Gastrocnemius medialis (tissue), 4 donors: ENCODE results near the gene CCDC85C. TPM values are rescaled to one million over a fixed set of nuclear protein-coding genes. Genes with fewer than 3 reads are reported as not detected.

ENCODE experiments used
- ATAC-seq, 2 donors: fragments of 150-250 bp; one replicate each; pipeline ENCODE4 v1.9.1; 2016
- DNase-seq, 2 donors: peaks; one replicate each; pipeline ENCODE4 v3.0.0-alpha.2; 2019
- H3K27ac ChIP-seq, 4 donors: fragments of 200-600 bp; sonication (generic); 1 replicate in 1 of 4; 2 replicates in 3 of 4; pipeline ENCODE4 v1.5.1; 2016 to 2018; ENCODE audit warnings: mild to moderate bottlenecking in 2 of 4, moderate library complexity in 1 of 4
- H3K27me3 ChIP-seq, 3 donors: fragments of 200-600 bp; sonication (generic) in 2 of 3; 1 replicate in 1 of 3; 2 replicates in 2 of 3; pipeline versions ENCODE4 v1.5.1 to v1.6.0; 2016 to 2019; ENCODE audit warnings: mild to moderate bottlenecking in 1 of 3, moderate library complexity in 1 of 3
- H3K36me3 ChIP-seq, 2 donors: fragments of 200-600 bp; sonication (generic) in 1 of 2; one replicate each; pipeline ENCODE4 v1.5.1; 2017 to 2018
- H3K4me1 ChIP-seq, 2 donors: fragments of 200-600 bp; sonication (generic) in 1 of 2; one replicate each; pipeline ENCODE4 v1.5.1; 2016 to 2017; ENCODE audit warnings: mild to moderate bottlenecking in 2 of 2
- H3K4me3 ChIP-seq, 4 donors: fragments of 200-600 bp; sonication (generic) in 3 of 4; 1 replicate in 1 of 4; 2 replicates in 3 of 4; pipeline ENCODE4 v1.5.1; 2016 to 2019; ENCODE audit warnings: mild to moderate bottlenecking in 2 of 4
- H3K9me3 ChIP-seq, 3 donors: fragments of 200-600 bp; sonication (generic) in 2 of 3; 1 replicate in 1 of 3; 2 replicates in 2 of 3; pipeline ENCODE4 v1.5.1; 2016 to 2019
- CTCF ChIP-seq, 5 experiments: fragments of 450-650 bp in 3 of 5; fragments of 200-600 bp in 2 of 5; sonication (generic) in 2 of 5; IDR thresholded peaks in 4 of 5; conservative IDR thresholded peaks in 1 of 5; 1 replicate in 4 of 5; 2 replicates in 1 of 5; pipeline ENCODE4 v1.5.1; 2016 to 2019; ENCODE audit warnings: antibody characterized with exemption in 5 of 5, mild to moderate bottlenecking in 3 of 5, moderate library complexity in 3 of 5
- POLR2A ChIP-seq, 2 donors: fragments of 450-650 bp; IDR thresholded peaks; one replicate each; pipeline ENCODE4 v1.6.1; 2017; ENCODE audit warnings: antibody characterized with exemption in 2 of 2, mild to moderate bottlenecking in 2 of 2, moderate library complexity in 2 of 2
- in situ Hi-C, 4 donors: fragments of 200-750 bp; cut with MboI; loops; one replicate each; pipeline versions ENCODE4 v1.15.0 to v1.8.0; 2017; ENCODE audit warnings: low sequenced_read_pairs in 4 of 4
- intact Hi-C: fragments of 100-400 bp; cut with DNase I; formaldehyde crosslinking; loops from one replicate; pipeline ENCODE4 v1.15.1; 2023; ENCODE audit warnings: low total_unique reads
- total RNA-seq, 4 donors: library from RNA; depleted of rRNA; stranded (reverse); fragments of >200 nt; gene quantifications; one replicate each; pipeline versions ENCODE4 v1.1.0 to v1.2.3, GENCODE V29; 2016

The CCDC85C gene
- total RNA-seq, 4 donors from 2014 or later, result 7.9 to 32.8 (median 15.4) TPM

- Histone ChIP-seq H3K27me3 (no peaks in the 10 kb centered on the region), H3K27ac (no peak overlapping the region), H3K9me3 (no peaks in the 10 kb centered on the region), H3K36me3 (peaks cover 0 to 62% of the 10 kb centered on the region in 2 donors), H3K4me1 (peaks cover 12% of the 10 kb centered on the region in 2 donors), H3K4me3 (no peak overlapping the region)
- DNase-seq, result no peak
- in situ Hi-C loops (no loop called here), intact Hi-C loops (no loop called here)
- no peak for TF ChIP-seq CTCF (IDR thresholded peaks at IDR 0.05 in 4 of 5, conservative IDR thresholded peaks at IDR 0.05 in 1 of 5)
- TF ChIP-seq POLR2A (IDR thresholded peaks at IDR 0.05), result no peak
- ATAC-seq, result no peak
These were observed 142.5 kb downstream of the CCDC85C start for GRCh38 chr14:99461411-99462085.

DNA sequence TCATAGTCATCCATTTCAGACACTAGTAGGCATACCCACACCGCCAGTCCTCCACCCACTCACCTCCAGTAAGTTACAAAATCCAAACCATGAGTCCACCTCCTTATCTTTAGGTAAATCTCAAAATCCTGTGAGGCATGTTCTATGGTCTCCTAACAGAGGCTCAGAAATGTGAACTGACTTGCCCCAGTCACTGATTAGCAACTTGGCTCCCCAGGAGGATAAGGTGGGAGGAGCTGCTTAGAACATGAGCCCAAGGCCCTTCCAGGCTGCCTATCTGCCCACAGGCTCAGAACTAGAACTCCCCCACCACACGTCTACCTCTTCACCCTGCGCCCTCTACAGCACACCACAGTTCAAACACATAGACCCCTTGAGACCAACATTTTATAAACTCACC lies 143.2 kb downstream of the CCDC85C start:
- ATAC-seq, result no peak

GRCh38 chr14:99459481-99460100 lies 144.4 kb downstream of the CCDC85C start:
- no peak overlapping the region for H3K27ac ChIP-seq
- intact Hi-C loops (no loop called here), in situ Hi-C loops (no loop called here)
- H3K4me3 ChIP-seq, result no peak overlapping the region
- H3K9me3 ChIP-seq, result no peaks in the 10 kb centered on the region
- ATAC-seq, result no peak
- no peak for DNase-seq
- H3K36me3 ChIP-seq, result peaks cover 0 to 64% of the 10 kb centered on the region in 2 donors
- TF ChIP-seq POLR2A (IDR thresholded peaks at IDR 0.05) (no peak), CTCF (IDR thresholded peaks at IDR 0.05 in 4 of 5, conservative IDR thresholded peaks at IDR 0.05 in 1 of 5) (no peak)
- H3K4me1 ChIP-seq, result peaks cover 12% of the 10 kb centered on the region in 2 donors
- no peaks in the 10 kb centered on the region for H3K27me3 ChIP-seq

More for the DNA sequence above, 143.2 kb downstream of the CCDC85C start:
- peaks cover 0 to 64% of the 10 kb centered on the region in 2 donors for H3K36me3 ChIP-seq
- peaks cover 12% of the 10 kb centered on the region in 2 donors for H3K4me1 ChIP-seq
- no peak overlapping the region for H3K27ac ChIP-seq
- DNase-seq, result no peak
- TF ChIP-seq CTCF (IDR thresholded peaks at IDR 0.05 in 4 of 5, conservative IDR thresholded peaks at IDR 0.05 in 1 of 5) (no peak), POLR2A (IDR thresholded peaks at IDR 0.05) (no peak)
- intact Hi-C loops, result no loop called here
- in situ Hi-C loops, result no loop called here
- H3K4me3 ChIP-seq, result no peak overlapping the region
- H3K9me3 ChIP-seq, result no peaks in the 10 kb centered on the region
- H3K27me3 ChIP-seq, result no peaks in the 10 kb centered on the region

DNA sequence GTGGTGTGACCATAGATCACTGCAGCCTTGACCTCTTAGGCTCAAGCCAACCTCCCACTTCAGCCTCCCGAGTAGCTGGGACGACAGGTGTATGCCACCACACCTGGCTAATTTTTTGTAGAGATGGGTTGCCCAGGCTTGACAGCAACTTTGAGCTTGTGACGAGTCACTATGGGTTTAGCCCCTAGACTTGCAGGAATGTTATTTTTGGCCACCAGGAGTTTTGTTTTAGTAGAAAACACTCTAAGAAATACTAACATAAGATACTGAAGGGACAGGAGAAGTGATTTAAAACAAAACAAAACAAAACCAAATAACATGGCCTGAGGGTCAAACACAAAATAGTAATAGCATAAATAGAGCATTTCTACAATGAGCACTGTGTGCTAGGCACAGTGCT lies 149.8 kb downstream of the CCDC85C start:
- Histone ChIP-seq H3K27ac (no peak overlapping the region), H3K27me3 (no peaks in the 10 kb centered on the region), H3K4me3 (no peak overlapping the region), H3K9me3 (no peaks in the 10 kb centered on the region), H3K4me1 (peaks cover 0 to 9% of the 10 kb centered on the region in 2 donors), H3K36me3 (peaks cover 0 to 31% of the 10 kb centered on the region in 2 donors)
- no peak for ATAC-seq
- in situ Hi-C loops, result no loop called here
- TF ChIP-seq CTCF (IDR thresholded peaks at IDR 0.05 in 4 of 5, conservative IDR thresholded peaks at IDR 0.05 in 1 of 5) (no peak), POLR2A (IDR thresholded peaks at IDR 0.05) (no peak)
- intact Hi-C loops, result no loop called here
- DNase-seq, result no peak
